GM12874 (cell line): ENCODE data around the gene ZNF30.

Experiments
- CTCF ChIP-seq: IDR thresholded peaks from 2 replicates; pipeline ENCODE4 v1.5.1; 2011; ENCODE audit warnings: low read depth, mild to moderate bottlenecking, control low read depth, low read length, moderate library complexity; ENCODE audit not compliant: insufficient read depth

ZNF30 gene

GRCh38 chr19:34961775-34962686, 35.3 kb downstream of the ZNF30 start:
- TF ChIP-seq CTCF, result no peak

DNA sequence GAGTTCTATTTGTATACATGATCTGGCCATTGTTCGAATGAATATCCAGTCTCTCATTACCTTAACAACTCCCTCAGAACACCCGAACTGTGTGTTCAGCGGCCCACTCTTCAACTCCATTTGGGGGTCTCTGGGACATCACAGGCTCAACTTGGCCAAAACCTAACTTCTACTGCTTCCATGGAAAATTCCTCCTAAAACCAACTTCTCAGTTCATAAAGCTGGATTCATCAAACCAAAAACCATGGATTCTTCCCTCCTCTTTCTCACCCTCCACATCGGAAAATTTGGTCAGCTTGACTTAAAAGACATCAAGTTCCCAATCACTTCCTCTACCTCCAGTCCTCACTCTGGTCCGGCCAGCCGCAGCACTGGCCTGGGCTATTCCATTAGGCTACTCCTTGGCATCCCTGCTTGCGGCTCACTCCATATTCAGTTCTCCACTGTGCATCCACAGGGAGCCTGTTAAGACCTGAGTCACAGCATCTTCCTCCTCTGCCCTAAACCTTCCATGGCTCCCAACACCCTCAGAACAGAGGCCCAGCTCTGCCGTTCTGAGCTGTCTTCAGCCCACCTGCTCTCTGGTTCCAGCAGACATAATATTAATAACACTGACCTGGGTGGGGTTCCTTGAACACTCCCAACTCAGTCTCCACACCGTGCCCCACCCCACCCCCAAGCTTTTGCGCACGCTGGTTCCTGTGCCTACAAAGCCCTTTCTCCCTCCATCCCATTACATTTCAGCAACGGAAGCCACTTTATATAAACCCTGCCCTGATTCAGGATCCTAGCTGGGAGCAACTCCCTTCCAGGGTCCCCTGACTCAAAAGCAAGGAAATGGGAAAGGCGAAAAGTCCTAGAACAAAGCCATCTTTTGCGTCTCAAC, 36.2 kb downstream of the ZNF30 start:
- TF ChIP-seq CTCF, result no peak

DNA sequence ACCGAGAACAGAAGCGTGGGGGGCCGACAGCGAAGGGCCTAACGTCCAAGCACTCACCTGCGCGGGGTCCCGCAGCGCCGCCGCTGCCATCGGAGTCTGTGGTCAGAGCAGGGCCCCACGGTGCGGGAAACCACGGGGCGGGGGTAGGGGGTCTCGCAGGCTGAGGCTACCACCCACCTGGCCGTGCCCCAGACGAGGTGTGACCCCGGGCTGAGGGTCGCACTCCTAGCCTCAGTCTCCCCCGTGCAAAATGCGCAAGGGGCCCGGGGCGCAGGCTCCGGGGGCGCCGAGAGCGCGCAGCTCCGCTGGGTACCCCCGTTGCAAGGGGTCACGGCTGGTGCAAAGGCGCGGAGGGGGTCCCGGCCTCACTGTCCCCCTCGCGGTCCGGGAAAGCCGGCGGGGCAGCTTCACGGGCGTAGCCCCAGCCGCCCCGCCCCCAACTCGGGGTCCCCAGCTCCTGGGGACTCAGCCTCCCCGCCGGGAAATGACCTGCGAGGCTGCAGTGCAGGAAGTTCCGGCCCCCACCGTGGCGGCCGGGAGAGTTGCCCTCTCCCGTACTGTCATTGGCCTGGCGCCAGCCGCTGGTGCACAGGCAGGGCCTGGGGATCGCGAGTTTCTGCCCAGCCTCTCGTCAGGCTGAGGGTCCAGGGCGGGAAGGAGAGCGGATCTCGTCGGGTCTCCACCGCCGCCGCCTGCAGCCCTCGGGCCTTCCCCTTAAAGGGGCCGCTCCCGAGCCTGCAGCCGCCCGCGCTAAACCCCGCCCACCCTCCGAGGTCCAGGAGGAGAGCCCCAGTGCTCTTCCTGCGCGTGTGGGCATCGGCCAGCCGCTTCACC, 37.1 kb downstream of the ZNF30 start, which contains the start of gene ZNF792:
TSS of gene ZNF792 (minus strand) at position 657 of the 834 bp plus-strand sequence. CDS start at position 90, 567 bp downstream.
- TF ChIP-seq CTCF, result no peak

GRCh38 chr19:34964598-34964997, 37.9 kb downstream of the ZNF30 start:
- TF ChIP-seq CTCF, result no peak

DNA sequence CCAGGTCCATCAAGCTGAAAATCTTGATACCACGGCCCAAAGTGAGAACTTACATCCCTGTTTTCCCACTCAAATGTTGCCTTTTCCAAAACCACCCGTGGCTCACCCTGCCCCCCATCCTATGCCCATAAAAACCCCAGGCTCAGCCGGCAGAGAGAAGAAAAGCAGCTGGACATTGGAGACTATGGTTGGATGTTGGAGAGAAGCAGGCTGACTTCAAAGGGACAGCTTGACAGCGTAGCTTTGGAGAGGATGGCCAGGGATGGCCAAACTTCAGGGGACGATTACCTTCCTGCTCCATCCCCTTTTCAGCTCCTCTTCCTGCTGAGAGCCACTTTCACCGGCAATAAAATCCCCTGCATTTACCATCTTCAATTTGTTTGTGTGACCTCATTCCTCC, 40.8 kb downstream of the ZNF30 start:
- TF ChIP-seq CTCF, result no peak

DNA sequence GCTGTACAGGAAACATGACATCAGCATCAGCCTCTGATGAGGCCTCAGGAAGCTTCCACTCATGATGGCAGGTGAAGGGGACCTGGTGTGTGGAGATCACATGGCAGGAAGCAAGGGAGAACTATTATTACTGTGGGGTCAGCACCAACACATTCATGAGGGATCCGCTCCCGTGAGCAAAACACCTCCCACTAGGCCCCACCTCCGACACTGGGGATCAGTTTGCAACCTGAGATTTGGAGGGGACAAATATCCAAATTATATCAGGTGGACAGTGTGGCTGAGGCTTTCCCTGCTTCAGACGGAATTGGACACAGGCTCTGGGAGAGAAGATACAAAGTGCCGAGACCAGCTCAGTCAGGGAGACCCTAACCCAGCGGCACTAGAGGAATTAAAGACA, 43.0 kb downstream of the ZNF30 start:
- no peak for TF ChIP-seq CTCF
